HepG2 (cell line): Measurements from ENCODE around the gene NTMT1. TPM values are rescaled to one million over a fixed set of nuclear protein-coding genes. Genes with fewer than 3 reads are reported as not detected.

ENCODE experiments used
- CENPBD1 ChIP-seq: sonication (generic); formaldehyde crosslinking; IDR thresholded peaks from 2 replicates; pipeline ENCODE4 v1.8.0; 2022; ENCODE audit warnings: missing genetic modification reagents, low read depth, mild to moderate bottlenecking, borderline replicate concordance
- CREM ChIP-seq, 2 experiments: sonication (generic) in 1 of 2; formaldehyde crosslinking in 1 of 2; IDR thresholded peaks; 2 replicates each; pipeline versions ENCODE4 v1.4.0 to v1.6.1; 2016 to 2020; ENCODE audit warnings: antibody characterized with exemption in 1 of 2, mild to moderate bottlenecking in 1 of 2, missing genetic modification reagents in 1 of 2
- FOXA3 ChIP-seq: IDR thresholded peaks from 2 replicates; pipeline ENCODE4 v1.6.1; 2016; ENCODE audit warnings: missing genetic modification reagents, missing compliant biosample characterization
- GATAD2A ChIP-seq: IDR thresholded peaks from 2 replicates; pipeline ENCODE4 v1.6.1; 2016
- HINFP ChIP-seq: sonication (generic); formaldehyde crosslinking; IDR thresholded peaks from 2 replicates; pipeline ENCODE4 v1.4.0; 2020; ENCODE audit warnings: low read depth, mild to moderate bottlenecking, missing genetic modification reagents
- HOXA9 ChIP-seq: sonication (generic); formaldehyde crosslinking; IDR thresholded peaks from 2 replicates; pipeline ENCODE4 v1.8.1; 2022; ENCODE audit warnings: missing genetic modification reagents, mild to moderate bottlenecking, moderate library complexity, borderline replicate concordance
- MLX ChIP-seq: IDR thresholded peaks from 2 replicates; pipeline ENCODE4 v1.6.1; 2016
- MZF1 ChIP-seq: sonication (generic); formaldehyde crosslinking; IDR thresholded peaks from 2 replicates; pipeline ENCODE4 v1.8.1; 2023; ENCODE audit warnings: mild to moderate bottlenecking, missing genetic modification reagents, borderline replicate concordance
- NCOR1 ChIP-seq: fragments of 200-600 bp; sonication (generic); IDR thresholded peaks from 2 replicates; pipeline ENCODE4 v1.7.0; 2017; ENCODE audit warnings: antibody characterized with exemption, low read length, borderline replicate concordance
- NR1H2 ChIP-seq: sonication (generic); formaldehyde crosslinking; IDR thresholded peaks from 2 replicates; pipeline ENCODE4 v1.8.1; 2022; ENCODE audit warnings: low read depth, missing genetic modification reagents, borderline replicate concordance
- NR2F1 ChIP-seq, 2 experiments: fragments of 450-650 bp in 1 of 2; formaldehyde crosslinking in 1 of 2; IDR thresholded peaks; 2 replicates each; pipeline versions ENCODE4 v1.5.0 to v1.6.1; 2016 to 2020; ENCODE audit warnings: mild to moderate bottlenecking in 1 of 2, missing compliant biosample characterization in 1 of 2, missing genetic modification reagents in 1 of 2, moderate library complexity in 1 of 2
- SALL2 ChIP-seq: sonication (generic); formaldehyde crosslinking; IDR thresholded peaks from 2 replicates; pipeline ENCODE4 v1.8.1; 2023; ENCODE audit warnings: mild to moderate bottlenecking, missing genetic modification reagents, inconsistent platforms
- TARDBP ChIP-seq: sonication (generic); formaldehyde crosslinking; IDR thresholded peaks from 2 replicates; pipeline ENCODE4 v1.8.0; 2022; ENCODE audit warnings: mild to moderate bottlenecking, missing genetic modification reagents
- TBX2 ChIP-seq: sonication (generic); formaldehyde crosslinking; IDR thresholded peaks from 2 replicates; pipeline ENCODE4 v1.5.0; 2020; ENCODE audit warnings: missing genetic modification reagents, mild to moderate bottlenecking, borderline replicate concordance
- WIZ ChIP-seq: sonication (generic); formaldehyde crosslinking; IDR thresholded peaks from 2 replicates; pipeline ENCODE4 v1.5.1; 2020; ENCODE audit warnings: mild to moderate bottlenecking, missing genetic modification reagents
- XRCC5 ChIP-seq: fragments of 200-400 bp; formaldehyde crosslinking; optimal IDR thresholded peaks from 2 replicates; pipeline ENCODE3; 2017; ENCODE audit warnings: mild to moderate bottlenecking, low read length
- ZNF30 ChIP-seq: sonication (generic); formaldehyde crosslinking; IDR thresholded peaks from 2 replicates; pipeline ENCODE4 v1.5.0; 2020; ENCODE audit warnings: mild to moderate bottlenecking, missing genetic modification reagents
- ZNF326 ChIP-seq: sonication (generic); formaldehyde crosslinking; IDR thresholded peaks from 2 replicates; pipeline ENCODE4 v1.4.0; 2020; ENCODE audit warnings: missing genetic modification reagents, borderline replicate concordance
- ZNF430 ChIP-seq: sonication (generic); formaldehyde crosslinking; IDR thresholded peaks from 2 replicates; pipeline ENCODE4 v1.9.0; 2021; ENCODE audit warnings: mild to moderate bottlenecking, missing genetic modification reagents
- ZNF557 ChIP-seq: sonication (generic); formaldehyde crosslinking; IDR thresholded peaks from 2 replicates; pipeline ENCODE4 v1.4.0; 2020; ENCODE audit warnings: missing genetic modification reagents
- ZNF614 ChIP-seq: IDR thresholded peaks from 2 replicates; pipeline ENCODE4 v1.6.1; 2018; ENCODE audit warnings: missing biosample characterization, missing genetic modification reagents, inconsistent platforms, borderline replicate concordance
- ZNF646 ChIP-seq: sonication (generic); formaldehyde crosslinking; IDR thresholded peaks from 2 replicates; pipeline ENCODE4 v1.9.0; 2021; ENCODE audit warnings: mild to moderate bottlenecking, missing genetic modification reagents
- ZNF772 ChIP-seq: sonication (generic); formaldehyde crosslinking; IDR thresholded peaks from 2 replicates; pipeline ENCODE4 v1.5.0; 2020; ENCODE audit warnings: mild to moderate bottlenecking, missing genetic modification reagents
- ZNF841 ChIP-seq: sonication (generic); formaldehyde crosslinking; IDR thresholded peaks from 2 replicates; pipeline ENCODE4 v1.8.1; 2023; ENCODE audit warnings: missing genetic modification reagents, borderline replicate concordance
- polyA plus RNA-seq, 8 experiments: library from polyadenylated mRNA; depleted of rRNA in 3 of 8; stranded (reverse) in 7 of 8; unstranded in 1 of 8; fragments of >200 nt; fragmentation: Illumina TruSeq in 4 of 8; extraction: Trizol in 4 of 8; gene quantifications; 2 replicates each; pipeline versions ENCODE4 v1.2.1 to v1.2.3, GENCODE V29; 2011 to 2016; ENCODE audit warnings: low read depth in 4 of 8, missing spikeins in 1 of 8, mixed read lengths in 1 of 8; ENCODE audit not compliant: insufficient read depth in 1 of 8
- total RNA-seq, 5 experiments: library from RNA; depleted of rRNA; stranded (reverse); fragments of >200 nt; fragmentation: Illumina TruSeq; extraction: Trizol; gene quantifications; 2 replicates each; pipeline ENCODE4 v1.2.3, GENCODE V29; 2016; ENCODE audit warnings: low read depth in 1 of 5

NTMT1 gene
- total and polyA plus RNA-seq, 2 of the 13 experiments (the other 11 are each of a cell fraction or from before 2014, with no cell fraction given) = 49.1 to 53.8 TPM

- TF ChIP-seq NR2F1 (CRISPR knock-in tag; IDR thresholded peaks at IDR 0.05) = no peak
- TF ChIP-seq CREM (IDR thresholded peaks at IDR 0.05) = no peak
- no peak for TF ChIP-seq CREM (CRISPR knock-in tag; IDR thresholded peaks at IDR 0.05)
- TF ChIP-seq WIZ (CRISPR knock-in tag) = no peak
- TF ChIP-seq GATAD2A (CRISPR knock-in tag) = peak; percentile 58
- no peak for TF ChIP-seq ZNF772
- no peak for TF ChIP-seq NR1H2 (CRISPR knock-in tag)
- TF ChIP-seq NCOR1 = no peak
- no peak for TF ChIP-seq ZNF30 (CRISPR knock-in tag)
- TF ChIP-seq ZNF841 = no peak
- TF ChIP-seq HOXA9 = no peak
- TF ChIP-seq ZNF326 (CRISPR knock-in tag) = no peak
- no peak for TF ChIP-seq ZNF646 (CRISPR knock-in tag)
- TF ChIP-seq HINFP (CRISPR knock-in tag) = no peak
- TF ChIP-seq FOXA3 (CRISPR knock-in tag) = peak; percentile 42; the same call in 1 of the 2 replicates
- TF ChIP-seq MZF1 (CRISPR knock-in tag) = no peak
- TF ChIP-seq ZNF557 = no peak
- TF ChIP-seq SALL2 (CRISPR knock-in tag) = no peak
- no peak for TF ChIP-seq CENPBD1
- no peak for TF ChIP-seq TARDBP (CRISPR knock-in tag)
- no peak for TF ChIP-seq XRCC5
- TF ChIP-seq MLX = no peak
- TF ChIP-seq ZNF430 (CRISPR knock-in tag) = no peak
- TF ChIP-seq ZNF614 = no peak
- TF ChIP-seq TBX2 = no peak
Observed at GRCh38 chr9:129624947-129625346, 1.0 kb upstream of the NTMT1 start (continued).
